CD4-positive, alpha-beta T cell treated with Interleukin-2 at 100 ng/mL for 4 hours (primary cell): ENCODE data around the gene EDA.
"Not testable (repeated sequence)": the region's sequence is repeated elsewhere in the genome, so short reads cannot be mapped to it uniquely, and the experiment has no call there.

Experiments
- DNase-seq: peaks from one replicate; pipeline ENCODE4 v3.0.0-alpha.2; 2020; ENCODE audit warnings: low spot score

Gene EDA

GRCh38 chrX:69746051-69746450 lies 130.1 kb downstream of the EDA start:
- DNase-seq, result no peak

GRCh38 chrX:69748055-69748454 lies 132.1 kb downstream of the EDA start:
- no peak for DNase-seq

GRCh38 chrX:69759921-69760625 lies 144.2 kb downstream of the EDA start:
- DNase-seq, result no peak

GRCh38 chrX:69761633-69762032 lies 145.7 kb downstream of the EDA start:
- DNase-seq, result no peak

GRCh38 chrX:69762340-69762739 lies 146.4 kb downstream of the EDA start:
- DNase-seq, result no peak

GRCh38 chrX:69793260-69793935 lies 177.5 kb downstream of the EDA start:
- no peak for DNase-seq

- no peak for DNase-seq
Observed at GRCh38 chrX:69795702-69796101, 179.8 kb downstream of the EDA start.

- no peak for DNase-seq
Observed at GRCh38 chrX:69807400-69807799, 191.5 kb downstream of the EDA start.

- DNase-seq, result no peak
Observed at GRCh38 chrX:69808375-69808774, 192.5 kb downstream of the EDA start.

GRCh38 chrX:69813677-69814076 lies 197.8 kb downstream of the EDA start:
- DNase-seq, result no peak

- no peak for DNase-seq
Observed at GRCh38 chrX:69815063-69815462, 199.2 kb downstream of the EDA start.

GRCh38 chrX:69815519-69815918 lies 199.6 kb downstream of the EDA start:
- no peak for DNase-seq

GRCh38 chrX:69844636-69845035 lies 228.7 kb downstream of the EDA start:
- no peak for DNase-seq

GRCh38 chrX:69859999-69860398 lies 244.1 kb downstream of the EDA start:
- not testable (repeated sequence) for DNase-seq

GRCh38 chrX:69876221-69876620 lies 260.3 kb downstream of the EDA start:
- no peak for DNase-seq

GRCh38 chrX:69884210-69884609 lies 268.3 kb downstream of the EDA start:
- DNase-seq, result no peak

GRCh38 chrX:69896046-69896445 lies 280.1 kb downstream of the EDA start:
- DNase-seq, result no peak

- no peak for DNase-seq
Observed at GRCh38 chrX:69900491-69900890, 284.6 kb downstream of the EDA start.

GRCh38 chrX:69906447-69906846 lies 290.5 kb downstream of the EDA start:
- no peak for DNase-seq

- no peak for DNase-seq
Observed at GRCh38 chrX:69914781-69915180, 298.9 kb downstream of the EDA start.

GRCh38 chrX:69919749-69920148 lies 303.8 kb downstream of the EDA start:
- no peak for DNase-seq

GRCh38 chrX:69932323-69932722 lies 316.4 kb downstream of the EDA start:
- DNase-seq, result no peak

- no peak for DNase-seq
Observed at GRCh38 chrX:69948276-69948797, 332.4 kb downstream of the EDA start.

GRCh38 chrX:69951753-69952152 lies 335.8 kb downstream of the EDA start:
- DNase-seq, result no peak
